CD4-positive, alpha-beta T cell treated with Interleukin-15 for 4 hours (primary cell): Measurements from ENCODE around the gene DGKA.
"Not testable (repeated sequence)": the region's sequence is repeated elsewhere in the genome, so short reads cannot be mapped to it uniquely, and the experiment has no call there.

ENCODE experiments used
- DNase-seq: peaks from one replicate; pipeline ENCODE4 v3.0.0-alpha.2; 2020; ENCODE audit warnings: low spot score

DGKA gene

DNA sequence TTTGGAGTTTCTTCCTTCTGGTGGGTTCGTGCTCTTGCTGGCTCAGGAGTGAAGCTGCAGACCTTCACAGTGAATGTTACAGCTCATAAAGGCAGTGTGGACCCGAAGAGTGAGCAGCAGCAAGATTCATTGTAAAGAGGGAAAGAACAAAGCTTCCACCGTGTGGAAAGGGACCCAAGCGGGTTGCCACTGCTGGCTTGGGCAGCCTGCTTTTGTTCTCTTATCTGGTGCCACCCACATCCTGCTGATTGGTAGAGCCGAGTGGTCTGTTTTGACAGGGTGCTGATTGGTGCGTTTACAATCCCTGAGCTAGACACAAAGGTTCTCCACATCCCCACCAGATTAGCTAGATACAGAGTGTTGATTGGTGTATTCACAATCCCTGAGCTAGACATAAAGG is 68.6 kb downstream of the DGKA start:
- DNase-seq: not testable (repeated sequence)

DNA sequence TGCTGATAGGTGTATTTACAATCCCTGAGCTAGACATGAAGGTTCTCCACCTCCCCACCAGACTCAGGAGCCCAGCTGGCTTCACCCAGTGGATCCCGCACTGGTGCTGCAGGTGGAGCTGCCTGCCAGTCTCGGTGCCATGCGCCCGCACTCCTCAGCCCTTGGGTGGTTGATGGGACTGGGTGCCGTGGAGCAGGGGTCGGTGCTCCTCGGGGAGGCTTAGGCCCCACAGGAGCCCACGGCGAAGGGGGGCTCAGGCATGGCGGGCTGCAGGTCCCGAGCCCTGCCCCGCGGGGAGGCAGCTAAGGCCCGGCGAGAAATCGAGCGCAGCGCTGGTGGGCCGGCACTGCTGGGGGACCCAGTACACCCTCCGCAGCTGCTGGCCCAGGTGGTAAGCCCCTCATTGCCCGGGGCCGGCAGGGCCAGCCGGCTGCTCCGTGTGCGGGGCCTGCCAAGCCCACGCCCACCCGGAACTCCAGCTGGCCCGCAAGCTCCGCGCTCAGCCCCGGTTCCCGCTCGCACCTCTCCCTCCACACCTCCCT is 69.1 kb downstream of the DGKA start:
- not testable (repeated sequence) for DNase-seq

DNA sequence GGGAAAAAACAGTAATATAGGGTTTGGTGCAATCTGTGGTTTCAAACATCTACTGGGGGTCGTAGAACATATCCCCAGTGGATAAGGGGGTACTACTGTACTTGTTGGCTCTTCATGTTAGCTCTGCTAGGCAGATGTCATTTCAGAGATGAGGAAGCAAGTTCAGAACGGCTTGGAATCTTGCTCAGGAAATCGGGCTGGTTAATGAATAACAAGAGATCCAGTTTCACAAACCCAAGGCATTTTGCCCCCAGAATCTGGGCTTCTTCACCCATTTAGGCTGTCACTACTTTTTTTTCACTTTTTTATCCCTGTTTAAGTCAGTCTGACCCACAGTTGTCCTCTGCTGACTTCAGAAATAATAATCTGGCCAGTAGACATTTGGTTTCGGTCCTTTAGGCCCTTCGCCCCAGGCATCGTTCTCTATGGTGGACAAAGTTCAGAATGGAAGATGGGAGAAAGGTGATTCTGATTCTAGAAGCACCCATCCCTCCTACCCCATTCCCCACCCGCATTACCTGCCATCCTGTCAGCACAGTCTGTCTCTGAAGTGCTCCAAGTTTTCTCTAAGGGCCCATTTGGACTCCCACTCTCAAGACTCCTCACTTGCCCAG is 70.6 kb downstream of the DGKA start:
- DNase-seq: no peak

DNA sequence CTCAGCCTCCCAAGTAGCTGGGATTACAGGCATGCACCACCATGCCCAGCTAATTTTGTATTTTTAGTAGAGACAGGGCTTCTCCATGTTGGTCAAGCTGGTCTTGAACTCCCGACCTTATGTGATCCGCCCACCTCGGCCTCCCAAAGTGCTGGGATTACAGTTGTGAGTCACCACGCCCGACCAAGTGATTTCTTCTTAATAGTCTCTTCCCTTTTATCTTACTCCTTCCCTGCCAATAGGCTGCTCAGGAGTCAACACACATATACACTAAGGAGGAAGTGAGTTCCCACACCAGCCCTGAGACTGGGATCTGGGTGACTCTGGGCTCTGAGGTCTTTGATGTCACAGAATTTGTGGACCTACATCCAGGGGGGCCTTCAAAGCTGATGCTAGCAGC is 72.4 kb downstream of the DGKA start:
- DNase-seq: not testable (repeated sequence)
